Activated effector memory CD4-positive, alpha-beta T cell treated with anti-CD3 and anti-CD28 coated beads, Interleukin-2, amount 50 U/mL, for 16 hours (primary cell): ENCODE results near the gene ODAM.
"Not testable (repeated sequence)": the region's sequence is repeated elsewhere in the genome, so short reads cannot be mapped to it uniquely, and the experiment has no call there.

Source experiments
- DNase-seq: peaks from one replicate; pipeline ENCODE4 v3.0.0-alpha.2; 2020

Gene ODAM, protein sequence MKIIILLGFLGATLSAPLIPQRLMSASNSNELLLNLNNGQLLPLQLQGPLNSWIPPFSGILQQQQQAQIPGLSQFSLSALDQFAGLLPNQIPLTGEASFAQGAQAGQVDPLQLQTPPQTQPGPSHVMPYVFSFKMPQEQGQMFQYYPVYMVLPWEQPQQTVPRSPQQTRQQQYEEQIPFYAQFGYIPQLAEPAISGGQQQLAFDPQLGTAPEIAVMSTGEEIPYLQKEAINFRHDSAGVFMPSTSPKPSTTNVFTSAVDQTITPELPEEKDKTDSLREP

DNA sequence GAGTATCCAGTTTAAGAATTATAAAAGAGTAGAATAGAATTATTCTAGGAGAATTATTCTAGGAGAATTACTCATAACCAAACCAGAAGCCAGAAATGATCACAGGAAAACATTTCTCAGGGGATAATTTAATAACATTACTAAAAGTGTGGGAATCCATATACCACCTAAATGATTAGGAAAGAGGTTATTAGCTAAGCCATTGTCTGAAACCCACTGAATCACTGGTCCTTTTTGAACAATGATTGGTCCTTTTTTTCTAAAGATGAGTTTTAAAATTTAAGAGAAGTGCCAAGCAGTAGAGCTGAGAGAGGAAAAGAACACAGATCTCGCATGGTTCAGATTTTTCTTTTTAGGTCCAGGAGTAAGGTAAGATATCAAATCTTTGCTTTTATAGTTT, at the start of gene ODAM:
Gene ODAM (plus strand): TSS at position 301 of the 400 bp plus-strand sequence. CDS start 819 bp downstream, outside the sequence.
- no peak for DNase-seq

DNA sequence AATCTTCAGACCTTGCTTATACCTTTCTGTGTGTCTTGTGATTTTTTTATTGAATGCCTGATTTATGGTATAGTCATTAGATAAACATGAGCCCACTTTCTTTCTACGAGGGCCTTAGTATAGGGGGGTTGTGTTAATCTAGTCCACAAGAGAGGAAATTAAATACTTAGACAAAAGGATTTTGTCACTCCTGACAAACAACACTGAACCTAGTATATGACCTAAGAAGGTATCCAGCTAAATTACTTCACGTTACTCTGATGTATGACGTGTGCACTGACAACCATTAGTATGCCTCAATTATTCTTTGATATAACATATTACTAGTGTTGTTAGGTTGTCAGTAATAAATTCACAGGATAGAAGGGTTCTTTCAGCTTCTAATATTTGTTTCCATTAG, 44.3 kb upstream of the ODAM start:
- DNase-seq, result no peak

GRCh38 chr4:70152088-70152487, 43.4 kb upstream of the ODAM start:
- DNase-seq, result no peak

- DNase-seq, result no peak
Observed at GRCh38 chr4:70153937-70154336, 41.6 kb upstream of the ODAM start, which contains the start of gene PRR27. Gene PRR27 (plus strand): TSS chr4:70154237. CDS start chr4:70154376, 139 bp downstream.

GRCh38 chr4:70158576-70158975, 36.9 kb upstream of the ODAM start:
- DNase-seq, result no peak

DNA sequence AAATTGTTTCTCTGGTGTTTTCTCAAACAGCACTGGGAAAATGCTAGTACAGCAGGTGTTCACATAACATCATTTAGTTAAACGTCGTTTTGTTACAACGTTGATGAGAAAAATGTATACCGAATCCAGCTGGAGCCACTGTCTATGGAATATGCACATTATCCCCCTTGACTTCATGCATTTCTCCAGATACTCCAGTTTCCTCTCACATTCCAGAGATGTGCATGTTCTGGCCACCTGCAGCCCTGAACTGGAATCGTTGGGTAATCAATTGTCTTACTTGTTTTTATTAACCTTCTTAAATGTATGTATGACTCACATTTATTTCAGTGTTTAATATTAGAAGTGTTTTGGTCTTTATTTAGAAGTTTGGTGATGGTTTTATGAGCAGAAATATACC, 18.4 kb upstream of the ODAM start:
- DNase-seq, result no peak

GRCh38 chr4:70178075-70178660, 17.4 kb upstream of the ODAM start:
- DNase-seq, result no peak

DNA sequence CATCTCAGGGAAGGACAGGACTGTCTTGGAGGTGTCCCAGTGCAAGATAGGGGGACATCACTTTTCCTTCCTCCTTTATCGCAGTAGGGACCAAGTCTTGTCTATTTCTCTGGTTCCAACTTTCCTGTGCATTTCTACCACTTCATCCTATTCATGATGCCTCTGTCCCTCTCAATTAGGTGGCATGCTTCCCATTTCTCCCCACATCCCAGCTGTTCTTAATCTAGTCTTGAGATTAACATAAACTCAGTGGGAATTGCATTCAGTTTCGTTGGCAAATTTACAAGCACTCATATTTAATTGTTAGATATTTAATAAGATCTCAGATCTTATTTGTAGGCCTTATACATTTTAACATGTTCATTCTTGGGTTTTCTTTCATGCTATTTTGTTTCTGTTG, 15.7 kb upstream of the ODAM start:
- no peak for DNase-seq

GRCh38 chr4:70181864-70182263, 13.7 kb upstream of the ODAM start:
- no peak for DNase-seq

- no peak for DNase-seq
Observed at GRCh38 chr4:70182517-70183167, 12.9 kb upstream of the ODAM start.

DNA sequence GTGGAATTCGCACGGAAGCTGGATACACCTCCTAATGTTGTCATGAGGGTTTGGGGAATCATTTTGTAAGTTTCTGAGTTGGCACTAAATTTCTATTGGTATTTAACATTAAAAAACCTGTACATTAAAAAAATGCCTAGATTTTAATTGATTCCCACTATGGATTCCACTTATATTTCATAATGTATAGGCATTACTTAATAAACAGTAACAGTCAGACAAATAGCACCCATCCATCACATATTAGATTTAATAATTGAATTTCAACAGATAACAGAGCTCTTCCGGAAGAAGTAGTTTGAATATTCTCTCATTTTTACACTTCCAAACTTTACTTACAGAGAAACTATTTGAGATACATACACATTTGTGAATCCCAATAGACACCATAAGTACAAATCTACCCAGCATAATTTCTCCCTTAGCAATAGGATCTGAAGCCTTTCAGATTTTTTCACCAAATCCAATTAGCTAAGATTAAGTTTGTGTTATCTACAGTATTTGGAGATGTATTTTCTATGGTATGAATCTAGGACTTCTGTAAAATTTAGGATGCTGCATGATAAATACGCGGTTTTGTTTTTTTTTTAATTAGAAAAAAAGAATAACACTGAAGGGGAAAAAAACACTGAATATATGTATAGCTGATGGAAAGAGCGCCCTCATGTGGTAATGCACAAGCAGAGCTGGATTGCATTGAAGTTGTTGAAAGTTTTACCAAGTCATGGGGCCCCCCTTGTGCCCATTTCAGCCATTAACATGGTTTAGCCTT, 12.2 kb upstream of the ODAM start:
- DNase-seq, result no peak

- no peak for DNase-seq
Observed at GRCh38 chr4:70183940-70184246, 11.6 kb upstream of the ODAM start.

GRCh38 chr4:70187216-70187615, 8.3 kb upstream of the ODAM start:
- no peak for DNase-seq

- no peak for DNase-seq
Observed at GRCh38 chr4:70190579-70190978, 4.9 kb upstream of the ODAM start.

- DNase-seq, result no peak
Observed at GRCh38 chr4:70191647-70192046, 3.9 kb upstream of the ODAM start.

GRCh38 chr4:70192895-70193294, 2.6 kb upstream of the ODAM start:
- DNase-seq, result no peak

DNA sequence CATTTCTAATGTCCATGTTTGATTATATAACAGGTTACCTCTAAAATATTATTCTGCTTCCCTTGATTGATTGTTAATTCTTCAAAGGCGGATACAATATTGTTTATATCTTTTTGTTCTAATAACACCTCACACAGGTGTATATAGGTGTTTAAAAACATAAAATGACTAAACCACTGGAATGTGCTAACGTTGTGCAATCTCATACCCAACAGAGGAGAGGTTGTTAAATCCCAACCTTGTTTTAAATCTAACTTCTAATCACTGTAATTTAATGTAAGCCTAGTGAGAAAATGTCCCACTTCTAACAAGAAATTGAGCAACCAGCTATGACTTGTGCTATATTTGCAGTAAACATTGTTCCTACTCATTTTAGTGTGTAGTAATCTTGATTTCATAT, 1.3 kb downstream of the ODAM start:
- no peak for DNase-seq

DNA sequence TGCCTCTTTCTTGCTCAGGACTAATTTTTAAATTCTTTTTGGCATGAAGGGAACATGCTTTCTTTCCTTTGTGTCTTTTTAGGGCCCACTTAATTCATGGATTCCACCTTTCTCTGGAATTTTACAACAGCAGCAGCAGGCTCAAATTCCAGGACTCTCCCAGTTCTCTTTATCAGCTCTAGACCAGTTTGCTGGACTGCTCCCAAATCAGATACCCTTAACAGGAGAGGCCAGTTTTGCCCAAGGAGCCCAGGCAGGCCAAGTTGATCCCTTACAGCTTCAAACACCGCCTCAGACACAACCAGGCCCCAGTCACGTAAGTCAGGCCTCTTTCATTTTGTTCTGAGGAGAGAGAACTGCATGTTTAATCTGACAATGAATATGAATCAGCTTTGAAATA, 2.3 kb downstream of the ODAM start:
- no peak for DNase-seq

DNA sequence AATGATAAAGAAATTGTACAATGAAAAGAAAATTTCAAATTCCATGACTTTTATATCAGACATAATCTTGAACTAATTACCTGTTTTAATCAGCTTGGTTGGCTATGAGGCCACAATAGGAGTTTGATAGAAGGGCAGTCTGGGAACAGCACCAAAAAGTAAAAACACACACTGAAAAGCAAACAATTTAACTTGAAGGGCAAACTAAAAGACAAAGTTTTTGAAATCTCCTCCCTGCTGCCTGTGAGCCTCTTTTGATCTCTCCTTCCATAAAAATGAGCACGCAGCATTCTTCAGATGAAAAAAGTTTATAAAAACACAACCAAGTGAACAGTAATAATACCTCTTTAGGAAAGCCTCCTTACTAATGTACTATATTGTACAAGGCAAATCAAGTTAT, 8.1 kb downstream of the ODAM start:
- DNase-seq, result no peak

DNA sequence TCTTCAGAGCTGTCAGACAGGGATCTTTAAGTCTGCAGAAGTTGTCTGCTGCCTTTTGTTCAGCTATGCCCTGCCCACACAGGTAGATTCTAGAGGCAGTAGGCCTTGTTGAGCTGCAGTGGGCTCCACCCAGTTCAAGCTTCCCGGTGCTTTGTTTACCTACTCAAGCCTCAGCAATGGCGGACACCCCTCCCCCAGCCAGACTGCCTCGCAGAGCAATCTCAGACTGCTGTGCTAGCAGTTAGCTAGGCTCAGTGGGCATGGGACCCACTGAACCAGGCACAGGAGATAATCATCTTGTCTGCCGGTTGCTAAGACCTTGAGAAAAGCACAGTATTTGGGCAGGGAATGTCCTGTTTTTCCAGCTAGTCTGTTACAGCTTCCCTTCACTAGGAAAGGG, 17.2 kb downstream of the ODAM start:
- not testable (repeated sequence) for DNase-seq

DNA sequence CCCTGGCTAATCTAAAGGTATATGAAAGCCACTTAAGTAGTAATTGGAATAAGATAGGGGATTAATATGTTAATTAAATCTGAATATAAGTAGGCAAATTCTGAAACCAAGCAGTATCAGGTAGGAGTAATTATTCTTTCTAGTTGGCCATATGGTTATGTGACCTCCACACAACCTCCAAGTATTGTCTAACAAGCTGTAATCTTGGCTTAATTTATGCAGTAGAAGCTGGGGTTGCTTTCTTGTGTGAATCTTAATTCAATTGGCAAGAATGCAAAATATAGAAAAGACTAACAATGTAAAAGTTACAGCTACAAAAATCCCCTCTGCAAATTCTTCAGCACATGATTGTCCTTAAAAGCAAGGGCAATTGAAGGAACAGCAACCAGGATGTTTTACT, 20.6 kb downstream of the ODAM start:
- DNase-seq, result not testable (repeated sequence)

DNA sequence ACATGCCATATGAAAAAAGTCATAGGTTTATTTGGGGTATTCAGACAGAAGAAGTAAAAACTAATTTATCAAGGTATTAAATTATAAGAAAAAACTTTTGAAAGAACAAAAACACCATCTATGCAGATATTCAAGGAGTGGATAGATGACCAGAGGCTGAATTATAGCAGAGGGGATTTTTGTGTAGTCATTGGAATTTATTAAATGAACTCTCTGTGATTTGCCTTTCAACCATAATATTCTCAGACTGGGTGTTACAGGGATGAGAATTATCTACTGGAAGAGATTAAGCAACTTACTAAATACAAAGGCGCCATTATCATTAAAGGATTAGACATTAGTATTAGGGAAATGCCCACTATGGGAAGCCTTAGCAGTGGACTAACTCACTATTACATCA, 21.0 kb downstream of the ODAM start:
- DNase-seq, result not testable (repeated sequence)

DNA sequence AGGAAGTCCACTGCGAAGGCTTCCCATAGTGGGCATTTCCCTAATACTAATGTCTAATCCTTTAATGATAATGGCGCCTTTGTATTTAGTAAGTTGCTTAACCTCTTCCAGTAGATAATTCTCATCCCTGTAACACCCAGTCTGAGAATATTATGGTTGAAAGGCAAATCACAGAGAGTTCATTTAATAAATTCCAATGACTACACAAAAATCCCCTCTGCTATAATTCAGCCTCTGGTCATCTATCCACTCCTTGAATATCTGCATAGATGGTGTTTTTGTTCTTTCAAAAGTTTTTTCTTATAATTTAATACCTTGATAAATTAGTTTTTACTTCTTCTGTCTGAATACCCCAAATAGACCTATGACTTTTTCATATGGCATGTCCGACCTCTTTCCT, 25.9 kb downstream of the ODAM start:
- not testable (repeated sequence) for DNase-seq

- not testable (repeated sequence) for DNase-seq
Observed at GRCh38 chr4:70221818-70222217, 26.3 kb downstream of the ODAM start.
